GM12891 (cell line): Measurements from ENCODE around the gene BLOC1S1.

ENCODE experiments used
- PAX5 ChIP-seq: IDR thresholded peaks from 2 replicates; pipeline ENCODE4 v1.6.1; 2011; ENCODE audit warnings: low read length, moderate library complexity, mild to moderate bottlenecking; ENCODE audit not compliant: insufficient read depth, severe bottlenecking
- POLR2A ChIP-seq: IDR thresholded peaks from 2 replicates; pipeline ENCODE4 v1.6.1; 2011; ENCODE audit warnings: low read depth, low read length, control low read depth
- POLR2AphosphoS5 ChIP-seq: IDR thresholded peaks from 2 replicates; pipeline ENCODE4 v1.6.1; 2011; ENCODE audit warnings: low read depth, low read length, control low read depth
- POU2F2 ChIP-seq: IDR thresholded peaks from 2 replicates; pipeline ENCODE4 v1.6.1; 2011; ENCODE audit warnings: low read depth, mild to moderate bottlenecking, control low read depth, low read length, moderate library complexity
- SPI1 ChIP-seq: IDR thresholded peaks from 2 replicates; pipeline ENCODE4 v1.6.1; 2011; ENCODE audit warnings: low read depth, low read length, control low read depth
- TAF1 ChIP-seq: IDR thresholded peaks from 2 replicates; pipeline ENCODE4 v1.6.1; 2011; ENCODE audit warnings: low read depth, low read length, control low read depth

- TF ChIP-seq POLR2A = no peak
- no peak for TF ChIP-seq TAF1
- no peak for TF ChIP-seq SPI1
- TF ChIP-seq POLR2AphosphoS5 = no peak
- TF ChIP-seq POU2F2 = no peak
- no peak for TF ChIP-seq PAX5
These were observed 2.2 kb downstream of the BLOC1S1 start for GRCh38 chr12:55718015-55718414.
